Transverse colon (tissue), 4 donors: ENCODE measurements around the gene MAMDC2.

Experiments used
- CTCF ChIP-seq, 5 experiments: fragments of 200-600 bp in 3 of 5; fragments of 450-650 bp in 2 of 5; sonication (generic) in 3 of 5; IDR thresholded peaks; 1 replicate in 2 of 5; 2 replicates in 3 of 5; pipeline ENCODE4 v1.5.1; 2016 to 2017; ENCODE audit warnings: antibody characterized with exemption in 5 of 5, inconsistent platforms in 3 of 5, mild to moderate bottlenecking in 2 of 5, moderate library complexity in 1 of 5
- EP300 ChIP-seq: sonication (generic); formaldehyde crosslinking; IDR thresholded peaks from one replicate; pipeline ENCODE4 v1.6.1; 2017; ENCODE audit warnings: antibody characterized with exemption, low read depth
- POLR2A ChIP-seq: fragments of 450-650 bp; IDR thresholded peaks from one replicate; pipeline ENCODE4 v1.6.1; 2016; ENCODE audit warnings: antibody characterized with exemption, mild to moderate bottlenecking, moderate library complexity
- POLR2AphosphoS5 ChIP-seq, 3 donors: sonication (generic); formaldehyde crosslinking; IDR thresholded peaks; one replicate each; pipeline ENCODE4 v1.6.1; 2016; ENCODE audit warnings: antibody characterized with exemption in 3 of 3

DNA sequence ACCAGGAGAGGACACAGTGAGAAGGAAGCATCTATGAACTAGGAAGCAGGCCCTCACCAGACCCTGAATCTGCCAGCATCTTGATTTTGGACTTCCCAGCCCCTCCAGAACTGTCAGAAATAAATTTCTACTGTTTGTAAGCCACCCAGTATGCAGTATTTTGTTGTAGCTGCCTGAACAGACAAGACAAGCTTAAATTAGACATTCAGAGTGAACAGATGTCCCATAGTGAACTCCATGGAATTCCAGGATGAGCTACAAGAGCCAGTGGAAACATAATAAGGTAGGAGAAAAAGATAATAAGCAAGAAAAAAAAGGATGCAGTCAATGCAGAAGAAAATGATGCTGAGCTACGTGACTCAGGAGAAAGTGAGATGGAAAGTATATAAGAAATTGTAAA, 47.8 kb upstream of the MAMDC2 start:
- TF ChIP-seq POLR2A, result no peak
- no peak for TF ChIP-seq CTCF (IDR thresholded peaks at IDR 0.05)
- no peak for TF ChIP-seq EP300
- TF ChIP-seq POLR2AphosphoS5 (IDR thresholded peaks at IDR 0.05), result no peak
